IMR-90 (cell line): Measurements from ENCODE around the gene VPS37C.

Source experiments
- CEBPB ChIP-seq: IDR thresholded peaks from 2 replicates; pipeline ENCODE4 v1.6.1; 2012; ENCODE audit warnings: low read depth, low read length, improper control_type of control experiment
- NFE2L2 ChIP-seq: fragments of 150-350 bp; IDR thresholded peaks from 2 replicates; pipeline ENCODE4 v1.6.1; 2016; ENCODE audit warnings: low read depth, mild to moderate bottlenecking, low read length
- POLR2A ChIP-seq: IDR thresholded peaks from 2 replicates; pipeline ENCODE4 v1.6.1; 2012; ENCODE audit warnings: mild to moderate bottlenecking, low read depth, low read length
- RFX5 ChIP-seq: IDR thresholded peaks from 2 replicates; pipeline ENCODE4 v1.8.0; 2012; ENCODE audit warnings: low read depth, mild to moderate bottlenecking, low read length, moderate library complexity
- TF ChIP-seq, protein P1 (sequence below): conservative IDR thresholded peaks from 2 replicates; pipeline ENCODE4 v1.5.1; 2012; ENCODE audit warnings: mild to moderate bottlenecking, low read depth, low read length, improper control_type of control experiment
- TF ChIP-seq, protein P2 (sequence below): fragments of 150-350 bp; IDR thresholded peaks from 2 replicates; pipeline ENCODE4 v1.6.1; 2016; ENCODE audit warnings: low read depth, mild to moderate bottlenecking, low read length, moderate library complexity, borderline replicate concordance

DNA sequence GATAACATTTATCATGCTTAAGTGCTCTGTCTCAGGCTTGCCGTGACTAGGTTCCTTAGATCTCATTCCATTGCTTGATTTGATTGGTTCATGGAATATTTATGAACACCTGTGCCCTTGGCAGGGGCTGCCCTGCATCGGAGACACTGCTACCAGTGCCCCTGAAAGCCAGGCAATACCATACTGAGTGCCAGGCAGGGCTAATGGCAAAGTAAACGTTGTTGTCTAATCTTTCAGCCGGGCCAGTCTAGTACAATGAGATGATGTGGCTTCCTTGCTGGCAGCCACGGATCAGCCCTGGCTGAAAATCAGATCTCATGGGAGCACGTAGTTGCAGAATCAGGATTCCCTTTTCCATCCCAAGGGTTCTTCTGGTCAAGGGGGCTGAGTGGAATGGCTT, 37.1 kb upstream of the VPS37C start:
- TF ChIP-seq RFX5 = no peak
- TF ChIP-seq, protein P1, sequence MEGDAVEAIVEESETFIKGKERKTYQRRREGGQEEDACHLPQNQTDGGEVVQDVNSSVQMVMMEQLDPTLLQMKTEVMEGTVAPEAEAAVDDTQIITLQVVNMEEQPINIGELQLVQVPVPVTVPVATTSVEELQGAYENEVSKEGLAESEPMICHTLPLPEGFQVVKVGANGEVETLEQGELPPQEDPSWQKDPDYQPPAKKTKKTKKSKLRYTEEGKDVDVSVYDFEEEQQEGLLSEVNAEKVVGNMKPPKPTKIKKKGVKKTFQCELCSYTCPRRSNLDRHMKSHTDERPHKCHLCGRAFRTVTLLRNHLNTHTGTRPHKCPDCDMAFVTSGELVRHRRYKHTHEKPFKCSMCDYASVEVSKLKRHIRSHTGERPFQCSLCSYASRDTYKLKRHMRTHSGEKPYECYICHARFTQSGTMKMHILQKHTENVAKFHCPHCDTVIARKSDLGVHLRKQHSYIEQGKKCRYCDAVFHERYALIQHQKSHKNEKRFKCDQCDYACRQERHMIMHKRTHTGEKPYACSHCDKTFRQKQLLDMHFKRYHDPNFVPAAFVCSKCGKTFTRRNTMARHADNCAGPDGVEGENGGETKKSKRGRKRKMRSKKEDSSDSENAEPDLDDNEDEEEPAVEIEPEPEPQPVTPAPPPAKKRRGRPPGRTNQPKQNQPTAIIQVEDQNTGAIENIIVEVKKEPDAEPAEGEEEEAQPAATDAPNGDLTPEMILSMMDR = no peak
- no peak for TF ChIP-seq POLR2A
- no peak for TF ChIP-seq NFE2L2
- TF ChIP-seq, protein P2, sequence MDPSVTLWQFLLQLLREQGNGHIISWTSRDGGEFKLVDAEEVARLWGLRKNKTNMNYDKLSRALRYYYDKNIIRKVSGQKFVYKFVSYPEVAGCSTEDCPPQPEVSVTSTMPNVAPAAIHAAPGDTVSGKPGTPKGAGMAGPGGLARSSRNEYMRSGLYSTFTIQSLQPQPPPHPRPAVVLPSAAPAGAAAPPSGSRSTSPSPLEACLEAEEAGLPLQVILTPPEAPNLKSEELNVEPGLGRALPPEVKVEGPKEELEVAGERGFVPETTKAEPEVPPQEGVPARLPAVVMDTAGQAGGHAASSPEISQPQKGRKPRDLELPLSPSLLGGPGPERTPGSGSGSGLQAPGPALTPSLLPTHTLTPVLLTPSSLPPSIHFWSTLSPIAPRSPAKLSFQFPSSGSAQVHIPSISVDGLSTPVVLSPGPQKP = no peak
- TF ChIP-seq CEBPB = no peak
